Measurements from ENCODE around the gene MEOX2. TPM values are rescaled to one million over a fixed set of nuclear protein-coding genes. Genes with fewer than 3 reads are reported as not detected.

Gene MEOX2
- total RNA-seq, 6 donors from 2014 or later = 2.9 to 17.2 (median 8.6) TPM

DNA sequence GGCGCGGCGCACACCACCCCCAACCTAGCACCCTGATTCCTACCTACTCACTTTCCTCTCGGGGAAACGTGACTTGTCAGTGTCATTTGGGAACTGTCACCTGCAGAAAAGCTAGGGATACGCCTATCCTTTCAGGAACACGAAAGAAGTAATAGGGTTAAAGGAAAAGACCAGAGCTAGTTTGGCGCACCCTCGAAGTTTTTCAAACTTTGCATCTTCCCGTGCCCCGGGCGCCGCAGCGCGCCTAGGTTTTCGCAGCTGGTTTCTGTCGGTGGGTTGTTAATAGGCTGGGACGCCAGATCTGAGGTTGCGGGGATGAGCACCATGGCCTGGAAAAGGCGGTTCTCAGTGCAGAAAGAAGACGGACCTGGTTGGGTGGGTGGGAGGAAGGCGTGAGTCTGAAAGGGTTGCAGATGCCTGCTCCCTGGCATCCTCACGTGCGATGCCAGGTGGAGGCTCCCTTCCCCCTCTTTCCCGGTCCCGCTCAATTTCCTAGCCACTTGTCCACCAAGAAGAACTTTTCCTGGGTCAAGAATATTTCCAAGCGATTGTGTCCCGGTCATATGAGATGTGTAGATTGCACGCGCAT is 568 bp upstream of the MEOX2 start:
- peak in 1 of 2 donors; percentile 1 for ATAC-seq (ENCODE audit: low FRiP score in 2 of 2)
- peak in 1 of 2 donors; percentile 82 for DNase-seq
- H3K4me1 ChIP-seq = peaks cover 6 to 23% (median 12%) of the 10 kb centered on the region in 4 donors
- peak overlapping the region in 3 of 4 donors; percentile 40 to 49 (median 48) for H3K4me3 ChIP-seq
- H3K36me3 ChIP-seq = no peaks in the 10 kb centered on the region
- TF ChIP-seq EP300 (IDR thresholded peaks at IDR 0.05) = no peak
- no peak for TF ChIP-seq POLR2A (IDR thresholded peaks at IDR 0.05)
- TF ChIP-seq POLR2AphosphoS5 (IDR thresholded peaks at IDR 0.05) = no peak
- TF ChIP-seq CTCF (IDR thresholded peaks at IDR 0.05) = no peak
- H3K27me3 ChIP-seq = peaks cover 0 to 14% (median 8%) of the 10 kb centered on the region in 4 donors
- no peaks in the 10 kb centered on the region for H3K9me3 ChIP-seq
- 8 to 9% methylated on average over 24 to 30 of the region's 30 CpGs for WGBS, 2 donors
- peak overlapping the region; percentile 50 to 84 (median 63) for H3K27ac ChIP-seq

DNA sequence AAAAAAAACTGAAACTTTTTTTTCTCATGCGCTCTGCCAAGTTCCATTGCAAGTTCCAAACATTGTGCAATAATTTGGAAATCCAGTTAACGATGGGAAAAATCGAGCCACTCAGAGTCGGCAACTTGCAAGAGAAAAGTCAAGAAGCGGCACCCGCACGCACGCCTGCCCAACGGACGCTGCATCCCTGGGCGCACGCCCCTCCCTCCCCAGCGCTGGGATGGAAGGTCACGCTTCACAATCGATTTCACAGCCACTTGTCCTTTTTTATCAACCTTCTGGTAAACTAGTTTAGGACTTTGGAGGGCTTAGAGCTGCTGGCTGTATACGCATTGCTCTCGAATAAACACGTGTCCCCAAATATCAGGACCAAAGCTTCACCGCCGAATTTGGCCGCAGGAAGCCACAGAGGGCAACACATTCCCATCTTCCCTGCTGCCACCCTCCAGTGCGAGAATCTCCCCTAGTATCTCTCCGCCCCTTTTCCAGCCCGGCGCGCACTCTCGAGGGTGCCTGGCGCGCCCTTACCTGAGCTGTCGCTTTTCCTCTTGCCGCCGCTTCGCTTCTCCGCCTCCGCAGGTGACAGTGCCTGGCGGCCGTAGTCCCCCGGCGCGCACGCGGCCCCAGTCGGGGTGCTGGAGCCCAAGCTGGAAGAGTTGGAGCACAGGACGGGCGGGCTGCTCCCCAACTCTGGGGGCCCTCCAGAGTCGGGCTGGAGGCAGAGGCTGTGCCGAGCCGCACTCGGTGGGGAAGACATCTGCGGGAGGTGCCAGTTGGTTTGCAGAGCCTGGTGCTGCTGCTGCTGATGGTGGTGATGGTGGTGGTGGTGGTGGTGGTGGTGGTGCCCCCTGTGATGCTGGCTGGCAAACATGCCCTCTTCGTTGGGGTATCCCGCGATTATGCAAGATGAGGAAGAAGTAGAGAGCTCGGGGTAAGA is 857 bp downstream of the MEOX2 start:
- TF ChIP-seq POLR2A (IDR thresholded peaks at IDR 0.05) (no peak), POLR2AphosphoS5 (IDR thresholded peaks at IDR 0.05) (no peak), EP300 (IDR thresholded peaks at IDR 0.05) (no peak), CTCF (IDR thresholded peaks at IDR 0.05) (no peak)
- DNase-seq = peak in 1 of 2 donors; percentile 85
- 4 to 6% methylated on average over 30 to 50 of the region's 54 CpGs for WGBS, 2 donors

GRCh38 chr7:15684871-15685270 is 1.6 kb downstream of the MEOX2 start:
- Histone ChIP-seq H3K27ac (peak overlapping the region in 3 of 4 donors; percentile 28 to 82 (median 42)), H3K36me3 (no peaks in the 10 kb centered on the region), H3K9me3 (no peaks in the 10 kb centered on the region), H3K27me3 (peaks cover 0 to 14% (median 8%) of the 10 kb centered on the region in 4 donors), H3K4me1 (peaks cover 6 to 23% (median 12%) of the 10 kb centered on the region in 4 donors), H3K4me3 (peak overlapping the region in 3 of 4 donors; percentile 40 to 49 (median 48))
- WGBS, 2 donors = 19 to 21% methylated on average over 9 of the region's 9 CpGs
- TF ChIP-seq POLR2A (IDR thresholded peaks at IDR 0.05) = no peak
- TF ChIP-seq EP300 (IDR thresholded peaks at IDR 0.05) = no peak
- TF ChIP-seq POLR2AphosphoS5 (IDR thresholded peaks at IDR 0.05) = no peak
- no peak for TF ChIP-seq CTCF (IDR thresholded peaks at IDR 0.05)
- DNase-seq = no peak
- ATAC-seq (ENCODE audit: low FRiP score in 2 of 2) = peak in 1 of 2 donors; percentile 44

More for the DNA sequence above, 857 bp downstream of the MEOX2 start:
- H3K4me3 ChIP-seq = peak overlapping the region; percentile 3 to 49 (median 44)
- no peaks in the 10 kb centered on the region for H3K9me3 ChIP-seq
- peaks cover 0 to 14% (median 8%) of the 10 kb centered on the region in 4 donors for H3K27me3 ChIP-seq
- peak; percentile 56 to 71 for ATAC-seq (ENCODE audit: low FRiP score in 2 of 2)
- H3K27ac ChIP-seq = peak overlapping the region; percentile 69 to 84 (median 76)
- H3K4me1 ChIP-seq = peaks cover 6 to 23% (median 12%) of the 10 kb centered on the region in 4 donors
- H3K36me3 ChIP-seq = no peaks in the 10 kb centered on the region

GRCh38 chr7:15684111-15684800 is 2.2 kb downstream of the MEOX2 start:
- 67 to 80% methylated on average over 8 of the region's 8 CpGs for WGBS, 2 donors
- DNase-seq = no peak

More at GRCh38 chr7:15684111-15684800, 2.2 kb downstream of the MEOX2 start:
- Histone ChIP-seq H3K9me3 (no peaks in the 10 kb centered on the region), H3K4me3 (peak overlapping the region in 3 of 4 donors; percentile 13 to 49 (median 48)), H3K4me1 (peaks cover 6 to 23% (median 12%) of the 10 kb centered on the region in 4 donors), H3K27me3 (peaks cover 0 to 14% (median 8%) of the 10 kb centered on the region in 4 donors), H3K36me3 (no peaks in the 10 kb centered on the region), H3K27ac (peak overlapping the region in 3 of 4 donors; percentile 7 to 42 (median 28))
- TF ChIP-seq CTCF (IDR thresholded peaks at IDR 0.05) = no peak
- TF ChIP-seq POLR2A (IDR thresholded peaks at IDR 0.05) = no peak
- TF ChIP-seq POLR2AphosphoS5 (IDR thresholded peaks at IDR 0.05) = no peak
- no peak for TF ChIP-seq EP300 (IDR thresholded peaks at IDR 0.05)
- ATAC-seq (ENCODE audit: low FRiP score in 2 of 2) = no peak
